ENCODE measurements around the gene FBXO46.

Gene FBXO46

DNA sequence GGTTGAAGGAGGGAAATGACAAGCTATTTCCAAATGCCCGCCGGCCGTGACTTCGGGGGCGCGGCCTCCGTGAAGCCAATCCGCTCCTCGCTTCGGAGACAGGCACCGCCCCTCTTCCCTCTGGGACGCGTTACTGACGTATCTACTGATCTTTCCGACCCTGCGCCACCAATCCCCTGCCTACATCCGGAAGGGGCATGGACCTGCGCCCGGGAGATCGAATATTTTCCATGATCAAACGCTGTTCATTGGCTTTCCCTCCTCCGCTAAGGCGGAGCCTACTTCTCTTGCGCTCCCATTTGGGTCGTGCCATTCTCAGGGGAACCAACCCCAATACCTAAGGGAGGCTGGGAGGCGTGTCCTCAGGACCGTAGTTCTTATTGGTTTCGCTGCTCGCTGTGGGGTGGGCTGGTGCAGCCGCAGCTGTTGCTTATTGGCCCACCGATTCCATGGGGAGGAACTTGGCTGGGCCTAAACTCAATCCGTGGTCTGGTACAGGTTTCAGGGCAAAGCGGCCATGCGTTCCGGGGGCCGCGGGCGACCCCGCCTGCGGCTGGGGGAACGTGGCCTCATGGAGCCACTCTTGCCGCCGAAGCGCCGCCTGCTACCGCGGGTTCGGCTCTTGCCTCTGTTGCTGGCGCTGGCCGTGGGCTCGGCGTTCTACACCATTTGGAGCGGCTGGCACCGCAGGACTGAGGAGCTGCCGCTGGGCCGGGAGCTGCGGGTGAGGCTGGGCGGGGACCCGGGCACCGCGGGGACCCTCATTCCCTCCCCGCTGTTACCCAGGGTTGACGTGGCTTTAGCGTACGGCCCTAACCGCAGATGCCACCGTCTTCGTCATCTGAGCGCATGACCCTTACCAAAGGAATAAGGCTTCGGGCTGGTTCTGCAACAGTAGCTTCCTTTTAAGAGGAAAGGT lies 38.2 kb downstream of the FBXO46 start, which contains the start of gene QPCTL (continued):
- TF ChIP-seq, protein P1, sequence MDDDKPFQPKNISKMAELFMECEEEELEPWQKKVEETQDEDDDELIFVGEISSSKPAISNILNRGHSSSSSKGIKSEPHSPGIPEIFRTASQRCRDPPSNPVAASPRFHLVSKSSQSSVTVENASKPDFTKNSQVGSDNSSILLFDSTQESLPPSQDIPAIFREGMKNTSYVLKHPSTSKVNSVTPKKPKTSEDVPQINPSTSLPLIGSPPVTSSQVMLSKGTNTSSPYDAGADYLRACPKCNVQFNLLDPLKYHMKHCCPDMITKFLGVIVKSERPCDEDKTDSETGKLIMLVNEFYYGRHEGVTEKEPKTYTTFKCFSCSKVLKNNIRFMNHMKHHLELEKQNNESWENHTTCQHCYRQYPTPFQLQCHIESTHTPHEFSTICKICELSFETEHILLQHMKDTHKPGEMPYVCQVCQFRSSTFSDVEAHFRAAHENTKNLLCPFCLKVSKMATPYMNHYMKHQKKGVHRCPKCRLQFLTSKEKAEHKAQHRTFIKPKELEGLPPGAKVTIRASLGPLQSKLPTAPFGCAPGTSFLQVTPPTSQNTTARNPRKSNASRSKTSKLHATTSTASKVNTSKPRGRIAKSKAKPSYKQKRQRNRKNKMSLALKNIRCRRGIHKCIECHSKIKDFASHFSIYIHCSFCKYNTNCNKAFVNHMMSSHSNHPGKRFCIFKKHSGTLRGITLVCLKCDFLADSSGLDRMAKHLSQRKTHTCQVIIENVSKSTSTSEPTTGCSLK (tag by site-specific recombination; IDR thresholded peaks at IDR 0.05): no peak
- TF ChIP-seq, protein P2, sequence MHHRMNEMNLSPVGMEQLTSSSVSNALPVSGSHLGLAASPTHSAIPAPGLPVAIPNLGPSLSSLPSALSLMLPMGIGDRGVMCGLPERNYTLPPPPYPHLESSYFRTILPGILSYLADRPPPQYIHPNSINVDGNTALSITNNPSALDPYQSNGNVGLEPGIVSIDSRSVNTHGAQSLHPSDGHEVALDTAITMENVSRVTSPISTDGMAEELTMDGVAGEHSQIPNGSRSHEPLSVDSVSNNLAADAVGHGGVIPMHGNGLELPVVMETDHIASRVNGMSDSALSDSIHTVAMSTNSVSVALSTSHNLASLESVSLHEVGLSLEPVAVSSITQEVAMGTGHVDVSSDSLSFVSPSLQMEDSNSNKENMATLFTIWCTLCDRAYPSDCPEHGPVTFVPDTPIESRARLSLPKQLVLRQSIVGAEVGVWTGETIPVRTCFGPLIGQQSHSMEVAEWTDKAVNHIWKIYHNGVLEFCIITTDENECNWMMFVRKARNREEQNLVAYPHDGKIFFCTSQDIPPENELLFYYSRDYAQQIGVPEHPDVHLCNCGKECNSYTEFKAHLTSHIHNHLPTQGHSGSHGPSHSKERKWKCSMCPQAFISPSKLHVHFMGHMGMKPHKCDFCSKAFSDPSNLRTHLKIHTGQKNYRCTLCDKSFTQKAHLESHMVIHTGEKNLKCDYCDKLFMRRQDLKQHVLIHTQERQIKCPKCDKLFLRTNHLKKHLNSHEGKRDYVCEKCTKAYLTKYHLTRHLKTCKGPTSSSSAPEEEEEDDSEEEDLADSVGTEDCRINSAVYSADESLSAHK (tag by site-specific recombination; IDR thresholded peaks at IDR 0.05): 0 out of 2 replicates have a peak, but pooled peaks have one; percentile 23
- TF ChIP-seq ZNF423 (tag by site-specific recombination; IDR thresholded peaks at IDR 0.05) (0 out of 2 replicates have a peak, but pooled peaks have one; percentile 25), ZNF121 (tag by site-specific recombination; IDR thresholded peaks at IDR 0.05) (no peak), ZNF791 (tag by site-specific recombination; IDR thresholded peaks at IDR 0.05) (no peak), BCL11B (tag by site-specific recombination; IDR thresholded peaks at IDR 0.05; ENCODE audit: low read depth) (peak; percentile 75), ZNF830 (tag by site-specific recombination; IDR thresholded peaks at IDR 0.05; ENCODE audit: low read depth) (no peak), ZNF677 (tag by site-specific recombination; IDR thresholded peaks at IDR 0.05) (peak; percentile 70), ZNF184 (tag by site-specific recombination; IDR thresholded peaks at IDR 0.05) (no peak), ZXDB (tag by site-specific recombination; IDR thresholded peaks at IDR 0.05) (peak; percentile 75), PRDM1 (tag by site-specific recombination; IDR thresholded peaks at IDR 0.05) (no peak), ZFP41 (tag by site-specific recombination; IDR thresholded peaks at IDR 0.05; ENCODE audit: borderline replicate concordance) (no peak), ZNF155 (tag by site-specific recombination; IDR thresholded peaks at IDR 0.05) (no peak), ZNF664 (tag by site-specific recombination; IDR thresholded peaks at IDR 0.05) (no peak), ZNF707 (tag by site-specific recombination; IDR thresholded peaks at IDR 0.05) (no peak), ZSCAN23 (tag by site-specific recombination; IDR thresholded peaks at IDR 0.05) (no peak), ZNF626 (tag by site-specific recombination; IDR thresholded peaks at IDR 0.05) (no peak), FEZF1 (tag by site-specific recombination; IDR thresholded peaks at IDR 0.05) (no peak)
- TF ChIP-seq, protein P3, sequence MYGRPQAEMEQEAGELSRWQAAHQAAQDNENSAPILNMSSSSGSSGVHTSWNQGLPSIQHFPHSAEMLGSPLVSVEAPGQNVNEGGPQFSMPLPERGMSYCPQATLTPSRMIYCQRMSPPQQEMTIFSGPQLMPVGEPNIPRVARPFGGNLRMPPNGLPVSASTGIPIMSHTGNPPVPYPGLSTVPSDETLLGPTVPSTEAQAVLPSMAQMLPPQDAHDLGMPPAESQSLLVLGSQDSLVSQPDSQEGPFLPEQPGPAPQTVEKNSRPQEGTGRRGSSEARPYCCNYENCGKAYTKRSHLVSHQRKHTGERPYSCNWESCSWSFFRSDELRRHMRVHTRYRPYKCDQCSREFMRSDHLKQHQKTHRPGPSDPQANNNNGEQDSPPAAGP (tag by site-specific recombination; IDR thresholded peaks at IDR 0.05): peak; percentile 49
- TF ChIP-seq, protein P4, sequence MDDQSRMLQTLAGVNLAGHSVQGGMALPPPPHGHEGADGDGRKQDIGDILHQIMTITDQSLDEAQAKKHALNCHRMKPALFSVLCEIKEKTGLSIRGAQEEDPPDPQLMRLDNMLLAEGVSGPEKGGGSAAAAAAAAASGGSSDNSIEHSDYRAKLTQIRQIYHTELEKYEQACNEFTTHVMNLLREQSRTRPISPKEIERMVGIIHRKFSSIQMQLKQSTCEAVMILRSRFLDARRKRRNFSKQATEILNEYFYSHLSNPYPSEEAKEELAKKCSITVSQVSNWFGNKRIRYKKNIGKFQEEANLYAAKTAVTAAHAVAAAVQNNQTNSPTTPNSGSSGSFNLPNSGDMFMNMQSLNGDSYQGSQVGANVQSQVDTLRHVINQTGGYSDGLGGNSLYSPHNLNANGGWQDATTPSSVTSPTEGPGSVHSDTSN (CRISPR knock-in tag; IDR thresholded peaks at IDR 0.05): peak; percentile 64; the same call in 1 of the 2 replicates

All from HEK293 (cell line).